Esophagus muscularis mucosa (tissue), 3 donors: ENCODE measurements around the gene SV2B.

ENCODE experiments used
- POLR2A ChIP-seq: fragments of 450-650 bp; IDR thresholded peaks from one replicate; pipeline ENCODE4 v1.6.1; 2017; ENCODE audit warnings: antibody characterized with exemption, moderate library complexity, mild to moderate bottlenecking, low read depth
- TF ChIP-seq, protein P1 (sequence below), 3 experiments: fragments of 200-600 bp in 2 of 3; fragments of 450-650 bp in 1 of 3; sonication (generic) in 2 of 3; IDR thresholded peaks; one replicate each; pipeline ENCODE4 v1.5.1; 2017 to 2019; ENCODE audit warnings: antibody characterized with exemption in 3 of 3, mild to moderate bottlenecking in 2 of 3, moderate library complexity in 1 of 3

DNA sequence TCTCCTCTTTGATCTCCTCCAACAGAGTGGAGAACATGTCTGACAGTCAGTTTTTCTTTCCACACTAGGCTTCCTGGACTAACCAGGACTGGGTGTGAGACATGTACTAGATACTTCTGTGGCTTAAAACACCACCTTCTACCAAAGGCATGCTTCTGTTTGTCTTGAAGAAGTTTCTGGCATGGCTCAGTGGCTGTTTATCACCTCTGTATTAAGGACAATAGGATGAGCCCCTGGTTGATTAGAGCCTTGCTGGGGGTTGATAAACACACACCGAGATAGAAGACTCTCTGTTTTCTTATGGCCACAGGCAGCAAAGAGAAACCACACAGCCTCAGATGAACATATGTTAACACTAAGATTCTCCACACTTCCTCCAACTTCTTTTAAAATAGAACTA lies 40.5 kb downstream of the SV2B start:
- TF ChIP-seq POLR2A = no peak
- TF ChIP-seq, protein P1, sequence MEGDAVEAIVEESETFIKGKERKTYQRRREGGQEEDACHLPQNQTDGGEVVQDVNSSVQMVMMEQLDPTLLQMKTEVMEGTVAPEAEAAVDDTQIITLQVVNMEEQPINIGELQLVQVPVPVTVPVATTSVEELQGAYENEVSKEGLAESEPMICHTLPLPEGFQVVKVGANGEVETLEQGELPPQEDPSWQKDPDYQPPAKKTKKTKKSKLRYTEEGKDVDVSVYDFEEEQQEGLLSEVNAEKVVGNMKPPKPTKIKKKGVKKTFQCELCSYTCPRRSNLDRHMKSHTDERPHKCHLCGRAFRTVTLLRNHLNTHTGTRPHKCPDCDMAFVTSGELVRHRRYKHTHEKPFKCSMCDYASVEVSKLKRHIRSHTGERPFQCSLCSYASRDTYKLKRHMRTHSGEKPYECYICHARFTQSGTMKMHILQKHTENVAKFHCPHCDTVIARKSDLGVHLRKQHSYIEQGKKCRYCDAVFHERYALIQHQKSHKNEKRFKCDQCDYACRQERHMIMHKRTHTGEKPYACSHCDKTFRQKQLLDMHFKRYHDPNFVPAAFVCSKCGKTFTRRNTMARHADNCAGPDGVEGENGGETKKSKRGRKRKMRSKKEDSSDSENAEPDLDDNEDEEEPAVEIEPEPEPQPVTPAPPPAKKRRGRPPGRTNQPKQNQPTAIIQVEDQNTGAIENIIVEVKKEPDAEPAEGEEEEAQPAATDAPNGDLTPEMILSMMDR (IDR thresholded peaks at IDR 0.05) = no peak
